Measurements from ENCODE around the gene IGFBP3.

Gene IGFBP3

GRCh38 chr7:45890902-45891461 lies 30.1 kb downstream of the IGFBP3 start:
- no peak for DNase-seq

- DNase-seq = no peak
Measured at GRCh38 chr7:45890125-45890901, 30.8 kb downstream of the IGFBP3 start.

GRCh38 chr7:45889367-45890067 lies 31.6 kb downstream of the IGFBP3 start:
- DNase-seq = no peak

GRCh38 chr7:45888993-45889366 lies 32.1 kb downstream of the IGFBP3 start:
- DNase-seq = no peak

- DNase-seq = no peak
Measured at GRCh38 chr7:45888185-45888992, 32.7 kb downstream of the IGFBP3 start, which contains the start of gene IGFBP1. Gene IGFBP1 (plus strand): TSS chr7:45888488. CDS start chr7:45888653, 165 bp downstream.

- DNase-seq = no peak
Measured at GRCh38 chr7:45886931-45887667, 34.0 kb downstream of the IGFBP3 start.

- DNase-seq = no peak
Measured at GRCh38 chr7:45885264-45885882, 35.7 kb downstream of the IGFBP3 start.

GRCh38 chr7:45884136-45884535 lies 36.9 kb downstream of the IGFBP3 start:
- no peak for DNase-seq

- DNase-seq = no peak
Measured at GRCh38 chr7:45882465-45882810, 38.6 kb downstream of the IGFBP3 start.

- no peak for DNase-seq
Measured at GRCh38 chr7:45881759-45882464, 39.2 kb downstream of the IGFBP3 start.

- no peak for DNase-seq
Measured at GRCh38 chr7:45881280-45881758, 39.8 kb downstream of the IGFBP3 start.

GRCh38 chr7:45880433-45880860 lies 40.6 kb downstream of the IGFBP3 start:
- no peak for DNase-seq

- DNase-seq = no peak
Measured at GRCh38 chr7:45878457-45879144, 42.5 kb downstream of the IGFBP3 start.

GRCh38 chr7:45876519-45876918 lies 44.6 kb downstream of the IGFBP3 start:
- DNase-seq = no peak

GRCh38 chr7:45874408-45875131 lies 46.5 kb downstream of the IGFBP3 start:
- no peak for DNase-seq

GRCh38 chr7:45873355-45873754 lies 47.7 kb downstream of the IGFBP3 start:
- no peak for DNase-seq

GRCh38 chr7:45873035-45873354 lies 48.1 kb downstream of the IGFBP3 start, which contains the start of gene CCDC201:
Gene CCDC201 (minus strand): TSS chr7:45873082. CDS start chr7:45873007, 75 bp downstream.
- no peak for DNase-seq

- DNase-seq = no peak
Measured at GRCh38 chr7:45872116-45873034, 48.7 kb downstream of the IGFBP3 start.

- DNase-seq = no peak
Measured at GRCh38 chr7:45869426-45869825, 51.6 kb downstream of the IGFBP3 start.

Measured in CD4-positive, alpha-beta T cell treated with Interleukin-6 for 4 hours (primary cell).